PC-3 (cell line): ENCODE results near the gene LRBA. TPM values are rescaled to one million over a fixed set of nuclear protein-coding genes. Genes with fewer than 3 reads are reported as not detected.

Experiments used
- ATAC-seq: fragments of 200-7000 bp; cut with Tn5 transposase; 2 replicates; pipeline ENCODE4 v1.9.1; 2020; ENCODE audit warnings: mild to moderate bottlenecking, moderate library complexity
- BruUV-seq: library from RNA; stranded (reverse); fragments of 400-500 nt; replicated peaks from 2 replicates; lab custom pipeline; 2021; lab: Mats Ljungman, UMichigan
- CTCF ChIA-PET: fragments of 300-600 bp; sonication (Branson Sonifier 250); formaldehyde crosslinking; loops from one replicate; lab custom pipeline; 2022; ENCODE audit warnings: antibody characterized with exemption; lab: Charles Lee
- POLR2A ChIA-PET: fragments of 300-600 bp; sonication (Branson Sonifier 250); formaldehyde crosslinking; loops from one replicate; lab custom pipeline; 2022; ENCODE audit warnings: antibody characterized with exemption; ENCODE audit not compliant: unreplicated experiment; lab: Charles Lee
- DNase-seq: peaks from one replicate; pipeline ENCODE4 v3.0.0-alpha.2; 2015
- H2AFZ ChIP-seq: fragments of 300-600 bp; sonication (generic); 2 replicates; pipeline ENCODE4 v1.6.0; 2016; ENCODE audit warnings: antibody characterized with exemption, low read length
- H3F3A ChIP-seq: fragments of 300-600 bp; sonication (generic); one replicate; pipeline ENCODE4 v1.6.0; 2017; ENCODE audit warnings: antibody characterized with exemption, low read length, control low read depth, mild to moderate bottlenecking; ENCODE audit not compliant: unreplicated experiment
- H3K27ac ChIP-seq: fragments of 300-600 bp; sonication (generic); 2 replicates; pipeline ENCODE4 v1.5.1; 2016; ENCODE audit warnings: mild to moderate bottlenecking, low read length
- H3K27me3 ChIP-seq: fragments of 300-600 bp; sonication (generic); 2 replicates; pipeline ENCODE4 v1.6.1; 2016; ENCODE audit warnings: low read length, mixed read lengths
- H3K36me3 ChIP-seq: fragments of 300-600 bp; sonication (generic); 2 replicates; pipeline ENCODE4 v1.6.1; 2016; ENCODE audit warnings: low read depth, mixed run types, low read length, mixed read lengths
- H3K4me1 ChIP-seq: fragments of 300-600 bp; sonication (generic); 2 replicates; pipeline ENCODE4 v1.5.1; 2016; ENCODE audit warnings: low read length; ENCODE audit not compliant: insufficient read depth
- H3K4me2 ChIP-seq: fragments of 300-600 bp; sonication (generic); 2 replicates; pipeline ENCODE4 v1.6.0; 2016; ENCODE audit warnings: low read length
- H3K4me3 ChIP-seq: fragments of 300-600 bp; sonication (generic); 2 replicates; pipeline ENCODE4 v1.5.1; 2016; ENCODE audit warnings: mild to moderate bottlenecking, low read length, mixed read lengths
- H3K79me2 ChIP-seq: fragments of 300-600 bp; sonication (generic); 2 replicates; pipeline ENCODE4 v1.6.1; 2017; ENCODE audit warnings: low read length, mixed read lengths
- H3K9ac ChIP-seq: fragments of 300-600 bp; sonication (generic); 2 replicates; pipeline ENCODE4 v1.6.0; 2016; ENCODE audit warnings: mild to moderate bottlenecking, low read length
- H3K9me2 ChIP-seq: fragments of 300-600 bp; sonication (generic); replicated peaks from 2 replicates; pipeline ENCODE4 v1.6.1; 2016; ENCODE audit warnings: mixed run types, low read length, mixed read lengths
- H3K9me3 ChIP-seq: fragments of 300-600 bp; sonication (generic); 2 replicates; pipeline ENCODE4 v1.6.1; 2016; ENCODE audit warnings: low read length, mixed read lengths
- H4K20me1 ChIP-seq: fragments of 300-600 bp; sonication (generic); 2 replicates; pipeline ENCODE4 v1.6.1; 2016; ENCODE audit warnings: low read length, mixed read lengths
- CTCF ChIP-seq: fragments of 300-600 bp; sonication (generic); conservative IDR thresholded peaks from 2 replicates; pipeline ENCODE4 v1.5.1; 2017; ENCODE audit warnings: antibody characterized with exemption, low read depth, mild to moderate bottlenecking, low read length
- EZH2 ChIP-seq: fragments of 300-600 bp; sonication (generic); IDR thresholded peaks from one replicate; pipeline ENCODE4 v1.6.1; 2017; ENCODE audit warnings: antibody characterized with exemption, mild to moderate bottlenecking, low read length; ENCODE audit not compliant: unreplicated experiment
- EZH2phosphoT487 ChIP-seq: fragments of 300-600 bp; sonication (generic); IDR thresholded peaks from 2 replicates; pipeline ENCODE4 v1.6.1; 2018; ENCODE audit warnings: mild to moderate bottlenecking, antibody characterized with exemption, low read length, borderline replicate concordance
- intact Hi-C: fragments of 100-400 bp; cut with micrococcal nuclease; formaldehyde crosslinking; loops from 2 replicates; pipeline ENCODE4 v1.9.0; 2023
- total RNA-seq: library from RNA; depleted of rRNA; stranded (reverse); fragments of >200 nt; gene quantifications from 2 replicates; pipeline ENCODE4 v1.2.3, GENCODE V29; 2014

The LRBA gene
- total RNA-seq, 1 experiment from 2014 or later = 40.8 TPM

- Histone ChIP-seq H3K27me3 (no peaks in the 10 kb centered on the region), H3K36me3 (no peaks in the 10 kb centered on the region), H4K20me1 (no peaks in the 10 kb centered on the region), H3K27ac (no peak overlapping the region), H3K4me1 (no peaks in the 10 kb centered on the region), H3K9ac (no peak overlapping the region), H3K9me2 (no peaks in the 10 kb centered on the region), H2AFZ (no peak overlapping the region), H3K4me2 (no peak overlapping the region), H3K4me3 (no peak overlapping the region), H3K79me2 (no peaks in the 10 kb centered on the region), H3F3A (no peaks in the 10 kb centered on the region), H3K9me3 (no peaks in the 10 kb centered on the region)
- ATAC-seq (no peak), DNase-seq (no peak)
- BruUV-seq = no TSS peak
- no peak for TF ChIP-seq CTCF
- TF ChIP-seq EZH2phosphoT487 = no peak
- TF ChIP-seq EZH2 = no peak
- POLR2A ChIA-PET = no interaction called here
- intact Hi-C loops = no loop called here
- CTCF ChIA-PET = no interaction called here
Measured at GRCh38 chr4:150289881-150290280, 725.2 kb downstream of the LRBA start.

- no peak overlapping the region for H3K4me2 ChIP-seq
- ATAC-seq (no peak), DNase-seq (no peak)
- no peaks in the 10 kb centered on the region for H3K27me3 ChIP-seq
- POLR2A ChIA-PET = no interaction called here
- no peak overlapping the region for H3K9ac ChIP-seq
- no peaks in the 10 kb centered on the region for H3K9me3 ChIP-seq
- no peaks in the 10 kb centered on the region for H3K9me2 ChIP-seq
- no peak for TF ChIP-seq CTCF
- TF ChIP-seq EZH2 = no peak
- TF ChIP-seq EZH2phosphoT487 = no peak
- no peaks in the 10 kb centered on the region for H4K20me1 ChIP-seq
- no peaks in the 10 kb centered on the region for H3F3A ChIP-seq
- no peaks in the 10 kb centered on the region for H3K79me2 ChIP-seq
- H3K4me3 ChIP-seq = no peak overlapping the region
- H3K4me1 ChIP-seq = no peaks in the 10 kb centered on the region
- CTCF ChIA-PET = no interaction called here
- no TSS peak for BruUV-seq
- intact Hi-C loops = no loop called here
- no peaks in the 10 kb centered on the region for H3K36me3 ChIP-seq
- H3K27ac ChIP-seq = no peak overlapping the region
- no peak overlapping the region for H2AFZ ChIP-seq
Measured at GRCh38 chr4:150289198-150289597, 725.9 kb downstream of the LRBA start.

- peaks cover 4% of the 10 kb centered on the region; the same call in 1 of the 2 replicates for H3K4me1 ChIP-seq
- H3F3A ChIP-seq = no peaks in the 10 kb centered on the region
- no peak overlapping the region for H3K27ac ChIP-seq
- POLR2A ChIA-PET = no interaction called here
- TF ChIP-seq EZH2phosphoT487 (no peak), CTCF (no peak), EZH2 (no peak)
- ATAC-seq (no peak), DNase-seq (no peak)
- H3K9me2 ChIP-seq = no peaks in the 10 kb centered on the region
- H3K9ac ChIP-seq = no peak overlapping the region
- H3K36me3 ChIP-seq = no peaks in the 10 kb centered on the region
- no peak overlapping the region for H3K4me3 ChIP-seq
- BruUV-seq = no TSS peak
- no peaks in the 10 kb centered on the region for H3K27me3 ChIP-seq
- CTCF ChIA-PET = no interaction called here
- intact Hi-C loops = no loop called here
- H3K4me2 ChIP-seq = no peak overlapping the region
- no peaks in the 10 kb centered on the region for H4K20me1 ChIP-seq
- no peak overlapping the region for H2AFZ ChIP-seq
- no peaks in the 10 kb centered on the region for H3K9me3 ChIP-seq
- H3K79me2 ChIP-seq = no peaks in the 10 kb centered on the region
Measured at GRCh38 chr4:150286656-150287055, 728.4 kb downstream of the LRBA start.
